HG03039 (cell line): ENCODE data around the gene NUDT22.

Source experiments
- ATAC-seq: cut with Tn5 transposase; IDR thresholded peaks from one replicate; pipeline ENCODE4 v1.9.1; 2021; ENCODE audit warnings: mild to moderate bottlenecking, moderate library complexity; ENCODE audit not compliant: unreplicated experiment

The NUDT22 gene

GRCh38 chr11:64268025-64268892, 42.2 kb downstream of the NUDT22 start:
- no peak for ATAC-seq

GRCh38 chr11:64268893-64269539, 42.9 kb downstream of the NUDT22 start:
- peak; percentile 7 for ATAC-seq

DNA sequence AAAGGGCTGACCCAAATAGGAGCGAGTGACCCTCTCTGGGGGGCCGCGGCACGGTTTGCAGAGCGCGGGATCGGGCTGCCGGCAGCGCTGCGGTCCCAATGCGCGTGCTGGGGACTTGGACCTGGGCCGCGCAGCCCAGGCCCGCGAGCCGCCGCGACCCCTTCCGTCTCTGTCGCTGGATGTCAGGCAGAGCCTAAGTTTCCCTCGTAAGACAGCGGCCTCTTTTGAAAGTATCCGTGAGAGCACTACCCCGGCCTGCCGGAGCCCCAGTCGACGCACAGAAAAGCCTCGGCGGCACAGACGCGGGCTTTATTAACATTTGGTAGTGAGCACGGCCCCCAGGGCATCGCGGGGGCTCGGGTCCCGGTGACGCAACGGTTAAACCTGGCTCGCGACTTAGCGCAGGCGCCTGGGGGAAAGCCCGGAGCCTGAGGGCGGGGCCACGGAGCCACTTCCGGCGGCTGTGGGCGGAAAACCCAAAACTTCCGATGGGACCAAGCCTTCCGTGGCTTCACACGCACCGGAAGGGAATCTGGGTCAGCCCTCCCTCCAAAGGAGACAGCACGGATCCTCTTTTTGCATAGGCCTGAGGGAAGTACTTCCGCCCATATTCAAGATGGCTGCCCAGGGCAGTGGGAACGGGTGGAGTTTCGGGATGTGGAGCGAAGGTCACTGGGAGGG, 43.6 kb downstream of the NUDT22 start:
- ATAC-seq = peak; percentile 68

GRCh38 chr11:64275031-64275800, 49.1 kb downstream of the NUDT22 start:
- no peak for ATAC-seq

DNA sequence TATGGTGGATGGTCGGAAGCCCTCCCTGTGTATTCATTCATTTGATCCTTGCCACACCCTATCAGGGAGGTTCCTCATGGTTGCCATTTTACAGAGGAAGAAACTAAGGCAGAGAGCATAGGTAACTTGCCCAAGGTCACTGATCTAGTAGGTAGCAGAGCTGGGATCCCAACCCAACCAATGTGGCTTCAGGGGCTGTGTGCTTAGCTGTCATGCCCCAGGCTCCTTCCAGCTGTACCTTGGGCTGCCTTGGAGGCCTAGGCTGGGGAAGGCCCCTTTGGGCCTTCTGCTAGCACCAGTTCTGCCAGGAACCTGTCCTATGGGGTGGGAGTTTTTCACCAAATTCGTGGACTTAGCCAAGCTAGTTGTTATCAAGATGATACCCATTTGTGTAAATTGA, 49.8 kb downstream of the NUDT22 start:
- ATAC-seq = no peak

DNA sequence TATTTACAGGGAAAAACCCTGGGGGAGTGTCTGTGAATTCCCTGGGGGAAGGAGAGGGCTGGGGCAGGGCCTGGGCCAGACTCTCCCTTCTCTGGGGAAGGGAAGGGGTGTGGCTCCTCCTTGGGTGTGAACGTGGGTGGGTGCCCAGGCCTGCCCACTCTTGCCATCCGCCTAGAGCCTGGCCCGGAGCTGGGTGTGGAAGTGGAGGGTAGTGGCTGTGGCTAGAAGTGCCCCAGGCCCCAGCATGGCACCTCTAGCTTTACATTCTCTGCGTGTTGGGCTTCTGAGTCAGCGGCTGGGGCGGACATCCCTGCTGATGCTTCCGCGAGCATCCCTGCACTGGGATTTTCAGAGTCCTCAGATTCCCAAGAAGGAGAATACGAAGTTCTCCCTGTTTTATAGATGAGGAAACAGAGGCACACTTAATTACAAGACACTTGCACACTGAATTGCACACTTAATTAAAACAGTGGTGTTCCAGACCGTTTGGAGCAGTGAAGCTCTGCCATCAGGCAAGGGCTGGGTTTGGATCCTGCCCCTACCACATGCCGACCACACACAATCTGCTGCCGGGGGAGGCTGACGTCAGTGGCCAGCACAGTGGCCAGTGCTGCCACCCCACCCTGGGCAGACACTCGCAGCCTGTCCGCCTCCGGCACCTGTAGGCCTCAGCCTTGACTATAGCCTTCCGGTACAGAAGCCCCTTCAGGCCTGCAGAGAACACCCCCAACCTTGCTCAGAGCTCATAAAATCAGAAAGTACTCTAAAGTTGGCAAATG, 50.8 kb downstream of the NUDT22 start:
- ATAC-seq = no peak

DNA sequence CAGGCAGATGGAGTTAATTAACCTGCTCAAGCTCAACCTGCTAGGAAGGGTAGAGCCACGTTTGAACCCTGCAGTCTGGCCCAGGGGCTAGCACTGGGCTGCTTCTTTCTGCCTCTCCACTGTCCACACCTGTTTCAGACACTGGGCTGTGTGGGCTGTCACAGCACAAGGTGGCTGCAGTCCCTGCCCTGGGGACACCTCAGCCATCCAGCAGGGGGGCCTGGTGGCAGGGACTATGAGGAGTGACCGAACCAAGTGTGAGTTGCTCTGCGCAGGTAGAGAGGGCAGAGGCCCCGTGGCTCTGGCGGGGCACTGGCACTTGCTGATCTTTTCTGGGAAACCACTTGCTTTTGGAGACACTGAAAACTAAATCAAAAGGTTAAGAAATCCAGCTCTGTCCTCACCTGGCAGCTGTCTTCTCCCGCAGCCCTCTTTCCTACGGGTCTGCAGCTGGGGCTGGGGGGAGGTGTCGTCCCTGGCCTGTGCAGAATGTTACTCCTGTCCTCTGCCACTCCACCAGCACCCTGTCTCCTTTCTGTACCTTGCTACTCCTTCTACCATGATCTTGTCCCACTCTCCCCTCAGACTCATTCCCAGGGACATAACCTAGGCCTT, 52.6 kb downstream of the NUDT22 start:
- no peak for ATAC-seq
